ENCODE data around the gene OBSCN. TPM values are rescaled to one million over a fixed set of nuclear protein-coding genes. Genes with fewer than 3 reads are reported as not detected.
A peak's percentile ranks its signal among the peaks of the same experiment; 100 is the strongest.

Gene OBSCN
- total RNA-seq, 1 donor from 2014 or later, result 28.6 TPM

GRCh38 chr1:228303596-228303995 lies 95.8 kb downstream of the OBSCN start:
- intact Hi-C loops (cut with DNase I), result no loop called here
- Histone ChIP-seq H3K27me3 (no peaks in the 10 kb centered on the region), H3K4me1 (no peaks in the 10 kb centered on the region), H3K9me3 (peaks cover 18% of the 10 kb centered on the region in 2 donors), H3K27ac (no peak overlapping the region), H3K36me3 (no peaks in the 10 kb centered on the region), H3K4me3 (no peak overlapping the region)
- no peak for TF ChIP-seq CTCF (IDR thresholded peaks at IDR 0.05)
- peak in 1 of 2 donors; percentile 41 for DNase-seq (ENCODE audit: low spot score in 2 of 2)

GRCh38 chr1:228304225-228304624 lies 96.4 kb downstream of the OBSCN start:
- peak in 1 of 2 donors; percentile 54 for DNase-seq (ENCODE audit: low spot score in 2 of 2)
- H3K4me1 ChIP-seq, result no peaks in the 10 kb centered on the region

GRCh38 chr1:228304766-228305395 lies 97.0 kb downstream of the OBSCN start:
- no peaks in the 10 kb centered on the region for H3K36me3 ChIP-seq
- H3K9me3 ChIP-seq, result peaks cover 18% of the 10 kb centered on the region in 2 donors
- H3K27me3 ChIP-seq, result no peaks in the 10 kb centered on the region
- intact Hi-C loops (cut with DNase I), result no loop called here
- DNase-seq (ENCODE audit: low spot score in 2 of 2), result peak in 1 of 2 donors; percentile 35
- H3K4me3 ChIP-seq, result no peak overlapping the region
- no peaks in the 10 kb centered on the region for H3K4me1 ChIP-seq
- H3K27ac ChIP-seq, result no peak overlapping the region
- no peak for TF ChIP-seq CTCF (IDR thresholded peaks at IDR 0.05)

More at GRCh38 chr1:228304225-228304624, 96.4 kb downstream of the OBSCN start:
- H3K4me3 ChIP-seq, result no peak overlapping the region
- intact Hi-C loops (cut with DNase I), result no loop called here
- TF ChIP-seq CTCF (IDR thresholded peaks at IDR 0.05), result no peak
- H3K27ac ChIP-seq, result no peak overlapping the region
- H3K27me3 ChIP-seq, result no peaks in the 10 kb centered on the region
- H3K36me3 ChIP-seq, result no peaks in the 10 kb centered on the region
- H3K9me3 ChIP-seq, result peaks cover 18% of the 10 kb centered on the region in 2 donors

- Histone ChIP-seq H3K27me3 (no peaks in the 10 kb centered on the region), H3K9me3 (peaks cover 18% of the 10 kb centered on the region in 2 donors), H3K4me1 (no peaks in the 10 kb centered on the region), H3K27ac (no peak overlapping the region), H3K4me3 (no peak overlapping the region), H3K36me3 (no peaks in the 10 kb centered on the region)
- peak in 1 of 2 donors; percentile 53 for DNase-seq (ENCODE audit: low spot score in 2 of 2)
- no peak for TF ChIP-seq CTCF (IDR thresholded peaks at IDR 0.05)
- intact Hi-C loops (cut with DNase I), result no loop called here
Measured at GRCh38 chr1:228305721-228306152, 97.9 kb downstream of the OBSCN start.

- DNase-seq (ENCODE audit: low spot score in 2 of 2), result peak in 1 of 2 donors; percentile 47
Measured at GRCh38 chr1:228306275-228307217, 98.7 kb downstream of the OBSCN start.

More at GRCh38 chr1:228306275-228307217, 98.7 kb downstream of the OBSCN start:
- Histone ChIP-seq H3K4me1 (no peaks in the 10 kb centered on the region), H3K27ac (no peak overlapping the region), H3K27me3 (no peaks in the 10 kb centered on the region), H3K36me3 (no peaks in the 10 kb centered on the region), H3K4me3 (no peak overlapping the region), H3K9me3 (peaks cover 14 to 18% of the 10 kb centered on the region in 2 donors)
- no peak for TF ChIP-seq CTCF (IDR thresholded peaks at IDR 0.05)
- intact Hi-C loops (cut with DNase I), result no loop called here
